T1000 (cell line): ENCODE results near the gene PARVA.
"Not testable (repeated sequence)": the region's sequence is repeated elsewhere in the genome, so short reads cannot be mapped to it uniquely, and the experiment has no call there.

ENCODE experiments used
- DNase-seq: peaks from one replicate; lab custom pipeline; 2025; ENCODE audit warnings: mixed read lengths; lab: John Stamatoyannopoulos, UW

The PARVA gene, protein sequence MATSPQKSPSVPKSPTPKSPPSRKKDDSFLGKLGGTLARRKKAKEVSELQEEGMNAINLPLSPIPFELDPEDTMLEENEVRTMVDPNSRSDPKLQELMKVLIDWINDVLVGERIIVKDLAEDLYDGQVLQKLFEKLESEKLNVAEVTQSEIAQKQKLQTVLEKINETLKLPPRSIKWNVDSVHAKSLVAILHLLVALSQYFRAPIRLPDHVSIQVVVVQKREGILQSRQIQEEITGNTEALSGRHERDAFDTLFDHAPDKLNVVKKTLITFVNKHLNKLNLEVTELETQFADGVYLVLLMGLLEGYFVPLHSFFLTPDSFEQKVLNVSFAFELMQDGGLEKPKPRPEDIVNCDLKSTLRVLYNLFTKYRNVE

DNA sequence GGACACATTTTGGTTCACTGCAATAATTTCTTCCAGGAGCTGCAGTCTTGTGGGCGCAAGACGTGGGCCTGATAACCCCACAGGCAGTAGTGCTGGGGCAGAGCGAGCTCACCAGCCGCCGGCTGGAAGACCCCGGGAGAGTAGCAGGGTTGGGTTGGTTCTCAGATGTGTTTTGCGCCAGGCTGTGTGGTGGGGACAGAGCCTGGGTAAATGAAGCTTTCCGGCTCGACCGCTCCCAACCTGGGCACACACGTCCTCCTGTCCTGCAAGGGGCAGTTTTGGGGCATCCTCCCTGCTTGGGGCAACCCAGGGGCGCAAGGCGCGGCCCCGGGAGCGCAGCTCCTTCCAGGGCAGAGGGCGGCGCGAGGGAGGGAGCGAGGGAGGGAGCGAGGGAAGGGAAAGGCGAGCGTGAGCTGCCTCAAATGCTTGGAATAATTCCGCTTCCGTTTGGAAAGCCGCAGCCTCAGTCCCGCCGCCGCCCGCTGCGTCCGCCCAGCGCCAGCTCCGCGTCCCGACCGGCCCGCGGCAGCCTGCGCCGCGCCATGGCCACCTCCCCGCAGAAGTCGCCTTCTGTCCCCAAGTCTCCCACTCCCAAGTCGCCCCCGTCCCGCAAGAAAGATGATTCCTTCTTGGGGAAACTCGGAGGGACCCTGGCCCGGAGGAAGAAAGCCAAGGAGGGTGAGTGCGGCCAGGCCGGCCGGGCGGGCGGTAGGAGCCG, at the start of gene PARVA:
TSS of gene PARVA (plus strand) at position 466 of the 718 bp plus-strand sequence. CDS start at position 543, 77 bp downstream.
- peak; percentile 54 for DNase-seq

DNA sequence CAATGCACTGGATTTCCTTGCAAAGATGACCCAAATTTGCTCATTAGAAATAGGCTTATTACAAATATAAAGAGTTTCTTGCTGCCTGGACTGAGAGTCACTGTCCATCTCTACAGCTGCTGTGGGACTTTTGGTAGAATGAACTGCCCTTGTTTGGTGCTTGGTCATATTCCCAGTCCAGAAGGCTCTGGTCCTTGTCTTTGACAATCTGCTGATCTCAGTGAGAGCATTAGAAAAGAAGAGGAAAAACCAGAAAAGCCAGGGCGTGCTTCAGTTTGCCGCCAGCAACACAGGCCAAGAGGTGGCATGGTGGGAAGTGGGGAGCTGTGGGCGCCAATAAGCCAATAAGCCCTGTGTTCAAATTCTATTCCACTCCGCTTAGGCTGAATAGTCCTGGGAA, 48.2 kb upstream of the PARVA start:
- no peak for DNase-seq

DNA sequence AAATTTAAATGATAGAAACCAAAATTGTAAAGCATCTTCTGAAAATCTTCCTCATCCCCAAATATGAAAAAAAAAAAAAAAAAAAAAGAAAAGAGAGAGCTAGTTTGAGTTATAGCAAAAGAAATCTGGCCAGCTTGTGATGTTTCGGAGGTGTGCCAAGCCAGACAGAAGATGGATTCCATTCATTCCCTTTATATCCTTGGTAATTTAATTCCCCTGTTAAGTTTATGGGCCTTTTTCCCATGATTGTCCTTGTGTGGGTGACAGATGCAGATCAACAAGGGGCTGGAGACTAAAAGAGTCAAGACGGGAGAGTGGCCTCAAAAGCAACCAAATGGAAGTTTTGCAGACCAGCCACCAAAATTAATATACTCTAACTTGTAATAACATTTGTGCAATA, 47.6 kb upstream of the PARVA start:
- DNase-seq: no peak

DNA sequence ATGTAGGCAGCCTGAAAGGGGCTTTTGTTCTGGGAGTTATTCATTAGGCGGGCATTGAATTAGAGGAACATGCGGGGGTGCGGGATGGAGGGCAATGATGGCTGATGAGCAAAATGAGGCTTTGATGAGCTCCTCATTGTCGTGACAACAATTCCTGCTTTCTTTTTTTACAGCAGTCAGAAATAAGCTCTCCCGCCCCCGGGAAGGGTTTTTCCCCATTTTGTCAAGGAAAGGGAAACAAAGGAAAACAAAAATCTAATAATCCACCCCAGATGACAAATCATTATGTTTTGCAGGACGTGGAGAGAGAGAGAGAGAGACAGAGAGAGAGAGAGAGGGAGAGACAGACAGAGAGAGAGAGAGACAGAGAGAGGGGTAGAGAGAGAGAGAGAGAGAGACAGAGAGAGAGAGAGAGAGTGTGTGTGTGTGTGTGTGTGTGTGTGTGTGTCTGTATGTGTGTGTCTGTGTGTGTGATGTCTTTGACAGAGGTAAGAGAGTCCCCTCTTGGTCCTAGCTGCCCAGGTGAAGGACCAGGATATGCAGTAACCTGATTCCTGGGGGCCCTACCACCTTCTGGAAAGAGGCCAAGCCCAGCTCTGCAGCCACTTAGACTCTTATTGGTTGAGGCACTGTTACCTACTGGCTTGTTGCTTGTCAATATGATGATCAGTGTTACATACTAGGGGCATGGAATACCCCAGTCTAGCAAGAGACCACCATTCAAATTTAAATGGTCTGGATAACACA, 46.7 kb upstream of the PARVA start:
- DNase-seq: no peak

DNA sequence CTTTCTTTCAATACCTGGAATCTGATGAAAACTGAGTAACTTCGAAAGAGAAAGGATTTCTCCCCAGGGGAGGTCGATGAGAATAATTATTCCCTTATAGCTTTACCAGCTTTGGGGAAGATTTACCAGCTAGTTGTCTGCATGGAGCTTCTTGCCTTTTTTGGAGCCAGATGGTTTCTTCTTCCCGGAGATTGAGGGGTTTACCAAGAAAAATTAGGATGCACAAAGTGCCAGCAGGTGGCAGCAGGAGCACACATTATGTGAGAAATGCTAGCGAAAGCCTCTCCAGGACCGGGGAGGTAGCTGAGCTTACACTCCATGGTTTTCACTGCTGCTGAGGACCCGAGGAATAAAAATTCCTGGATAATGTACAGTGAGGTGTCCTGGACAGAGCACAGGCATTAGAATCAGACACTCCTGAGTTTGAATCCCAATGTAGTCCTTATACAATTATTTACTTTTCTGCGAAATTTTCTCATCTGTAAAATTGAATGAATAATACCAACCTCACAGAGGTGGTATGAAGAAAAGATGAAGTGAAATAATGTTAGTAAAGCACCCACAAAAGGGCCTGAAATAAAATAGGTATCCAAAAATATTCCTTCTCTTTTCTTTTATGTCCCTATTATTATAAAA, 46.0 kb upstream of the PARVA start:
- peak; percentile 58 for DNase-seq

DNA sequence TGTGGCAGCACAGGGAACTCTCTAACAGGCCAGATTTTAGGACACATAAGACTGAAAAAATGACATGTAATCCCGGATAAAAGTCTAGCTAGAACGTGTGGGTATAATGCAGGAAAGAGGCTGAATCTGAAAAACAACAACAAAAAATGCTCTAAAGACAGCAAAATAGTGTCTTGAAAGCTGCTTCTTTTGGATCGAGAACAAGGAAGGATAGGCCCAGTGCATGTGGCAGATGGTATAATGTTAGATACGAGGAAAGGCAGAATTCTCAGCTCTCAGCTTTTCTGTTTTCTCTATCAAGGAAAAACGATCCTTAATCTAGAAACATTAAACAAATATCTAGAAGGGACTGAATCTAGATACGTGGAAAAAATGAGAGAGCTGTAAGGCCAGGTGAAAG, 33.8 kb upstream of the PARVA start:
- DNase-seq: no peak

DNA sequence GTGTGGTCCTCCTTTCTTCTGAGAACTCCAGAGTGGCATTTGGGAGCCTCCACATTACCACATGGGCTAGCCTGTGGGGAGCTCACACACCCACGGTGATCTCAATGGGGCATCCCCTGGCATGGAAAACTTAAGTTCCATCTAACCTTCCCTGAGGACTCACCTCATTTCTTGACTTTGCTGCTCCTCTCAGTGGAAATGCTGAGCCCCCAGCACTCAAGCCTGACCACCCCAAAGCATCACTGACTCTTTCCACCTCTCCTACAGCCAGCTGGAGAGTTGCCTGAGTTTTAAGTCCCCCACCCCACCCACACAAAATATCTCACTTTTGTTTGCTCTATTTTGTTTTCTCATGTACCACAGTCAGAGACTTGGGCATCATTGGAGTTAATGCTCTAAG, 23.8 kb upstream of the PARVA start:
- DNase-seq: no peak

DNA sequence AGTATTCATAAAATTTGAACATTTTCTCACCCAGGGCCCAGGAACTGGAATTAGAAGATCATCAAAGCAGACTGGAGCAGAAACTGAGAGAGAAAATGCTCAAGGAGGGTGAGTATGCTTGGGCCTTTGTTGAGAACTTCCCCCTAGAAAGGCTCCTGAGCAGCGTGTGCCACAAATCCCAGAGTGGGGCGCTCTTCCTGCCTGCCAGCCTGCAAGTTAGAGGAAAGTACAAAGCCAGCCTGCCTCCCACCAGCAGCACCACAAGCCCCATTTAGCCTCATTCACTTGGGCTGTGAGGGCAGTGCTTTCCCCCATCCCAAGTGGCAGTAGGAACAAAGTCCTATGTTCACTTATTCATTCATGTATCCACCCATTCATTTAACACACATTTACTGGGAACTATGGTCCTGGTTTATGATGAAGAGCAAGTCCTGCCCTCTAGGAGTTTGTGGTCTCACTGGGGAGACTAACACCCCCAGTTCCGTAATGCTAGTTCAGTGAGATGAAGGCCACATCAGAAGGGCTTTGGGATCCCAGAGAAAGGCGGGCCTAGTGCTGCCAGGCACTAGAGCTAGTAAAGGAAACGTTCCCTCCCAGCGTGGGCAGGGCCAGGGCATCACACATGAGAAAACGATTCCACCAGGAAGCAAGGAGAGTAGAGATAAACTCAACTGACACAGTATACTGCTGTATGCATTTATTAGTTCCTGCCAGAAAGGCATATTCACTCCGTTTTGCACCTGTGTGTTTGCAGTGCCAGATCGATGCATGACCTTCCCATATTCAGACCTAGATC, 22.4 kb upstream of the PARVA start:
- DNase-seq: no peak

DNA sequence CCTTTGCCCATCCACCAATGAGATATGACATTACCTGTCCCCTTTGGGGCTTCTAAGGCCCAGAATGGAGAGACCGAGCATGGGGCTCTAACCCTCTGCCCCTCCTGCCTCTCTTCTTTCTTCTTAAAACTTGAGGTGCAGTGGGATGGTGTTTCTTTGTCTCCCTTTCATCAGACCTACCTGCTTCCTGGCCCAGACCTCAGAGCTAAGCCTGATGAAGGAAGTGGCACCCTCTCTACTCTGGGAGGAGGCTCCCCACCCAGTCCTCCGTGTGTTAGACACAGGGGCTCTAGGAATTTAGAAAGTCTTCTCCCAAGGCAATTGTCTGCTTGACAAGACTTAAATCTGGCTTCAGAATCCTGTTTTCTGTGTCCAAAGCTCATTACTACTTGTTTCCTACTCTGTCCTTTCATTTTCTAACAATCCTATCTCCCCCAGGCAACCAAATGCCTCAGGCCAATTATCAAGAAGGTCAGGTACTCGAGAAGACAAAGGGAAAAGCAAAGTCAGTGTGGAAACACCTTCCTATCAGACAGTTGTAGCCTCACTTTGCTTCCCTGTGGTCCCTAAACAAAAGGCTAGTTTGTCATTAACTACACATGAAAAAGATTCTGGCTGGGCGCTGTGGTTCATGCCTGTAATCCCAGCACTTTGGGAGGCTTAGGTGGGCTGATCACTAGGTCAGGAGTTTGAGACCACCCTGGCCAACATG, 20.3 kb upstream of the PARVA start:
- no peak for DNase-seq

DNA sequence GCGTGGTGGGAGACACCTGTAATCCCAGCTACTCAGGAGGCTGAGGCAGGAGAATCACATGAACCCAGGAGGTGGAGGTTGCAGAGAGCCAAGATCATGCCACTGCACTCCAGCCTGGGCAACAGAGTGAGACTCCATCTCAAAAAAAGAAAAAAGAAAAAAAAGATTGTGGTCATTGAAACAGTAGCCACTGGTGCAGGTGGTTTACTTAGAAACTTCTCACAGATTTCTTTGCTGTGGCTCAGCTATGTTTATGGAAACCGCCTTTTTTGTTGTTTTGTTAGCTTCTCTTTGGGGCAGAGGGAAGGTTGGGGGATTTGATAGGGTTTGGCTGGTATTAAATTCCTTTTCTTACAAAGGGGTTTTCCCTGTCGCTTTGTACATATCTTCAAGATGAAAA, 19.7 kb upstream of the PARVA start:
- DNase-seq: not testable (repeated sequence)

DNA sequence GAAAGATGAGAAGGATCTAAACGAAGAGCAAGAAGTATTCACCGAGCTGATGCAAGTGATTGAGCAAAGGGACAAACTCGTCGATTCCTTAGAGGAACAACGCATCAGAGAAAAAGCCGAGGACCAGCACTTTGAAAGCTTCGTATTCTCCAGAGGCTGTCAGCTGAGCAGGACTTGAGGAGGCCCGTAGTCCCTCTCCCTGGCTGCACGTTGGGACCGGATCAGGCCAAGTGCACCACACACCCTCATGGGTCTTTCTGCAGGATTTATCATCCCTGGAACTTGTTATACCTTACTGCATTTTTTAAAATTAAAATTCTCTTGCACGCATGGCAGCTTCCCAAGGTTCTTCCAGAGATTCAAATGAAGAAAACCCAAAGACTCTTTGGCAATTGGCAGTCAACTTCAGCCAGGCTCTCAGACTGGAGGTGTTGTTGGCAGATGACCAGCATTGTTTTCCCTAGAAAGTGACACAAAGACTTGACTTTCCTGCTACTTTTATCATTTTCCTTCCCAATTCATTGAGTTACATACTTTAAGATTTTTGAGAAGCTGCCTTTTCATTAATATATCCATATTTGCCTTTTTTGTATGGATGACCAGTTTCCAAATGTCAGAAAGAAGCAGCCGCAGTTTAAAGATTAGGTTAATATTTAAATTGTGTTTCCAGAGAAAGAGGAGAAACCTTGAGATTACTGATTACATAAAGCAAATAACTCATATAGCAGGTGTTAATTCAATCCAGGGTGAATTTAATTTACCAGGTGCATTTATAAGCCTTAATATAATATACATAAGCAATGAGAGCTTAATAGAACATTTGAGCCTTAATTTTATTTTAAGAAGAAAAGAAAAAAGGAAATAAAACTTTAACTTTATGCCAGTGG, 18.8 kb upstream of the PARVA start:
- no peak for DNase-seq

DNA sequence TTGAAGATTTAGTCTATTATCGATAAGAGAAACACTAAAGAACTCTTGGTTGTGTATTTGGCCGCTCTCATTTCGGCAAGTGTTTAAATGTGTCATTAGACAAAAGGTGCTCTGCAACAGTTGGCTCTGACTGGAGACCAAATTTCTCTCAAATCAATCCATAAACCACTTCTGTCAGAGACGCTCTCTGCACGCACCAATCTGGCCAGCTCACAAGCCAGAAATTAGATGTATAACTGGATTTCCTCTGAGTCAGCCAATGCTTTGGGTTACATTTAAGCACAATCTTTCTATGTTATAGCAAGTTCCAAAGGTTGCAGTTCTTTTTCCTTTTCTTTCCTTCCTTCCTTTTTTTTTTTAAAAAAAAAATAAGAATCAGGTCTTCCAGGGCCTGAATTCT, 17.6 kb upstream of the PARVA start:
- DNase-seq: no peak

DNA sequence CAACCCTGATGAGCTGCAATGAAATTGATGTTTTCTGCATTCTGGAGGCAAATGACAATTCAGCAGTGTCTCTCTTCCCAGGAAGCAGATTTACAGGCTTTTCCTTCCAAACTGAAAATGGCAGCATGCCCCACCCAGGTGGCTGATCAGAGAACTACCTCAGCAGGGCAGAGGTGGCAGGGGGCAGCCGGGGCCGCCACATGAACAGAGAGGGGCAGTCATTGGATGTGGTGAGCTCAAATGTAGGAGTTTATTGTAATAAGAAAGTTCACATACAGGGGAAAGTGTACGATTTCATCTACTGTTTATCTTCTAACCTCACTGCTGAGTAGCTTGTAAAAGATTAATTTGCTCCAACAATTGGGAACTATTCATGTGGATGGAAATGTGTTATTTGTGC, 15.7 kb upstream of the PARVA start:
- DNase-seq: no peak

DNA sequence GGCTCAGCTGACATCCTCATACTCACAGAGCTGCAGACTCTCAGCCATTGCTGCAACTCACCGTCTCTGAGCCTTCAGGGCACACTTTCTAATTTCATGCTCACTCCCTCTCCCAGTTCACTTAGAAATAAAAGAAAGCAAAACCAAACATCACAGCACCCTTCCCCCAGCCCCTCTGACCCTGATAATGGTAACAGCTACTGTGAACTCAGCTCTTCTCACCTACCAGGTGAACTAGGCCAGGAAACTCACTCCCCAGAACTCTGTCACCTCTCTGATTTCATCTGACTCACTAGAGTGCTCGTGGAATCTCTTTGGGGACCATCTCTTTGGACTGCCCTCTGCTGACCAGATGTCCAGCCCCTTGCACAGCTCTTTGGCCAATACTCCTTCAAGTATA, 14.5 kb upstream of the PARVA start:
- DNase-seq: no peak

DNA sequence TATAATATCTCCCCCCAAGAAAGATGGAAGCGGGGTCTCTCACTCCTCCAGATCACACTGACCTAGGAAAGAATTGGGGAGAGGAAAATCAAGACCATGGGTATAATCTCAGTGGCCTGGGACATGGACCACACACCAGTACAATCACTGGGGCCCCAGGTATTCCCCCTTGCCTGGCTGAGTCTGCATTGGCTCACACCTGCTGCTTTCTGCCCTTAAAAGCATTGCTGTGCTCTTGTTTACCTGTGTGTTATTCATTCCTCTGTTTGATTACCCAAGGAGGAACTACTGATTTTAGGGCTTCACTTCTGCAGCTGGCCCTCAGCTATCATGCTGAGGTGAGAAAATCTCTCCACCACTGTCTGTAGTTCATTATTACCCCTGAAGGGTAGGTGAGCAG, 14.0 kb upstream of the PARVA start:
- no peak for DNase-seq

DNA sequence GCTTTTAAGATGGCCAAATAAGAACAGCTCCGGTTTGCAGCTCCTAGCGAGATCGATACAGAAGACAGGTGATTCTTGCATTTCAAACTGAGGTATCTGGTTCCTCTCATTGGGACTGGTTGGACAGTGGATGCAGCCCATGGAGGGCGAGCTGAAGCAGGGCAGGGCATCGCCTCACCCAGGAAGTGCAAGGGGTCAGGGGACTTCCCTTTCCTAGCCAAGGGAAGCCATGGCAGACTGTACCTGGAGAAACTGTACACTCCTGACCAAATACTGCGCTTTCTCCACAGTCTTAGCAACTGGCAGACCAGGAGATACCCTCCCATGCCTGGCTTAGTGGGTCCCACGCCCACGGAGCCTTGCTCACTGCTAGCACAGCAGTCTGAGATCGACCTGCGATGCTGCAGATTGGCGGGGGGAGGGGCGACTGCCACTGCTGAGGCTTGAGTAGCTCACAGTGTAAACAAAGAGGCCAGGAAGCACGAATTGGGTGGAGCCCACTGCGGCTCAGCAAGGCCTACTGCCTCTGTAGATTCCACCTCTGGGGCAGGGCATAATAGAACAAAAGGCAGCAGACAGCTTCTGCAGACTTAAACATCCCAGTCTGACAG, 11.3 kb upstream of the PARVA start:
- DNase-seq: not testable (repeated sequence)

DNA sequence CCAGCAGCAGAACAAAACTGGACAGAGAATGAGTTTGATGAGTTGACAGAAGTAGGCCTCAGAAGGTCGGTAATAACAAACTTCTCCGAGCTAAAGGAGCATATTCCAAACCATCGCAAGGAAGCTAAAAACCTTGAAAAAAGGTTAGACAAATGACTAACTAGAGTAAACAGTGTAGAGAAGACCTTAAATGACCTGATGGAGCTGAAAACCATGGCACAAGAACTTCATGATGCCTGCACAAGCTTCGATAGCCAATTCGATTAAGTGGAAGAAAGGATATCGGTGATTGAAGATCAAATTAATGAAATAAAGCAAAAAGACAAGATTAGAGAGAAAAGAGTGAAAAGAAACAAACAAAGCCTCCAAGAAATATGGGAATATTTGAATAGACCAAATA, 10.3 kb upstream of the PARVA start:
- not testable (repeated sequence) for DNase-seq

DNA sequence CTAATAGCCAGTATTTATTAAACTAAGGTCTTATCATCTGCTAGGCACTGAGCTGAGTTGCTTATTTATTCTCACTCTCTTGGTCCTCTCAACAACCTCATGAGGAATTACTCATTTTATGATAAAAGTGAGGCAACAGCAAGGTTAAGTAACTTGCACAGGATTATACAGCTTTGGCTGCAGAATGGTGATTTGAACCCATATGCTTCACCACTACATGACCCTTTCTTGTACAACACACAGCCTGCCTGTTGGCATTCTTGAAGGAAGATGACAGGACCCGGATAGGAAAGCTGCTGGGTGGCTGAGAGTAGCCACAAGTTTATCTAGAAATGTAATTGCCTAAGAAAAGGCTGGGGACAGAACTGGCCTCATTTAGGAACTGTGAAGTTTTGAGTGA, 5.3 kb upstream of the PARVA start:
- DNase-seq: no peak

DNA sequence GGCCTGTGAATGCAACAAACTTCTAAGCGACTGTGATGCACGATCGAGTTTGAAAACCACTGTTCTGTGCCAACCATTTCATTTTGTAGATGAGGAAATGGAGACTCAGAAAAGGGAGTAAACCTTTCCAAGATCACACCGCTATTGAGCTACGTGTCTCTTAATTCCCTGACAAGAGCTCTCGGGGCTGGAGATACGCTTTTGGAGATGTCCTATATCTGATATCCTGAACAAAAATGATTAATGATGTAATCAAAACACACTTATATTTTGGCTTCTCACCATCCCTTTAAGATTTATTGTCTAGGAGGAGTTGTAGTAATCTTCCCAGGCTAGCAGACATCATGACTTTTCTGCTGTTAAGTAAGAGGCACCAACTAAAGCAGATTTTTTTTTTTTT, 1.7 kb upstream of the PARVA start:
- no peak for DNase-seq
